ENCODE results near the gene ZBTB34.

Gene ZBTB34

GRCh38 chr9:126933334-126933980 is 73.0 kb downstream of the ZBTB34 start:
- no peaks in the 10 kb centered on the region for H3K4me1 ChIP-seq (ENCODE audit: insufficient read depth, low read length, severe bottlenecking)
- no peaks in the 10 kb centered on the region for H3K9me3 ChIP-seq (ENCODE audit: low read length)
- no peaks in the 10 kb centered on the region for H3F3A ChIP-seq (ENCODE audit: insufficient read depth, low read length)
- H3K4me2 ChIP-seq (ENCODE audit: low read length): no peak overlapping the region
- no peaks in the 10 kb centered on the region for H3K9me2 ChIP-seq (ENCODE audit: low read depth, low read length)
- H3K36me3 ChIP-seq (ENCODE audit: insufficient read depth, low read length): no peaks in the 10 kb centered on the region
- TF ChIP-seq, protein P1, sequence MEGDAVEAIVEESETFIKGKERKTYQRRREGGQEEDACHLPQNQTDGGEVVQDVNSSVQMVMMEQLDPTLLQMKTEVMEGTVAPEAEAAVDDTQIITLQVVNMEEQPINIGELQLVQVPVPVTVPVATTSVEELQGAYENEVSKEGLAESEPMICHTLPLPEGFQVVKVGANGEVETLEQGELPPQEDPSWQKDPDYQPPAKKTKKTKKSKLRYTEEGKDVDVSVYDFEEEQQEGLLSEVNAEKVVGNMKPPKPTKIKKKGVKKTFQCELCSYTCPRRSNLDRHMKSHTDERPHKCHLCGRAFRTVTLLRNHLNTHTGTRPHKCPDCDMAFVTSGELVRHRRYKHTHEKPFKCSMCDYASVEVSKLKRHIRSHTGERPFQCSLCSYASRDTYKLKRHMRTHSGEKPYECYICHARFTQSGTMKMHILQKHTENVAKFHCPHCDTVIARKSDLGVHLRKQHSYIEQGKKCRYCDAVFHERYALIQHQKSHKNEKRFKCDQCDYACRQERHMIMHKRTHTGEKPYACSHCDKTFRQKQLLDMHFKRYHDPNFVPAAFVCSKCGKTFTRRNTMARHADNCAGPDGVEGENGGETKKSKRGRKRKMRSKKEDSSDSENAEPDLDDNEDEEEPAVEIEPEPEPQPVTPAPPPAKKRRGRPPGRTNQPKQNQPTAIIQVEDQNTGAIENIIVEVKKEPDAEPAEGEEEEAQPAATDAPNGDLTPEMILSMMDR (IDR thresholded peaks at IDR 0.05; ENCODE audit: low read length): no peak
- TF ChIP-seq EZH2 (IDR thresholded peaks at IDR 0.05; ENCODE audit: borderline replicate concordance, low read length): no peak
- no peak overlapping the region for H3K4me3 ChIP-seq (ENCODE audit: low read depth, low read length, poor library complexity, severe bottlenecking)
- no peak overlapping the region for H2AFZ ChIP-seq (ENCODE audit: low read length)
- H4K20me1 ChIP-seq (ENCODE audit: insufficient read depth, low read length): no peaks in the 10 kb centered on the region
- no peak overlapping the region for H3K27ac ChIP-seq (ENCODE audit: low read depth, low read length, poor library complexity, severe bottlenecking)
- H3K9ac ChIP-seq (ENCODE audit: low read length): no peak overlapping the region
- no peaks in the 10 kb centered on the region for H3K79me2 ChIP-seq (ENCODE audit: insufficient read depth, low read length)
- no peaks in the 10 kb centered on the region for H3K27me3 ChIP-seq (ENCODE audit: insufficient read depth, low read length)

DNA sequence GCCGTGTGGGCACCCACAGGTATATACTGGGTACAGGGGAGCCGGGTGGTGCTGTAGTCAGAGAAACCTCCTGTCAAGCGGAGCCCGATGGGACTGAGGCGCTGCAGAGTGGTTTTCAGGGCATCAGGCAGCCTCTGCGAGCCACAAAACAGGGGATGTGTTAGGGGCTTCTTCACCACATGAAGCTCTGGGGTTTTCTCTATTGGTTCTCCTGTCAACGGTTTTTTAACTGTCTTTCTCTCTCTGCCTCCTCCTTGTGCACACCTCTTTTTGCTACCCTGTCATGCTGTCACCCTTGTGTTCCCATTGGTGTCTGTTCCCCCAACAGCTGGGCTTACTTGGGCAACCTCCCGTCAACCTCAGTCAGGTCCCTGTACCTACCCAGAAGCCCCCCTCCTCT is 74.0 kb downstream of the ZBTB34 start:
- Histone ChIP-seq H3K27ac (ENCODE audit: low read depth, low read length, poor library complexity, severe bottlenecking) (no peak overlapping the region), H3F3A (ENCODE audit: insufficient read depth, low read length) (no peaks in the 10 kb centered on the region), H3K4me1 (ENCODE audit: insufficient read depth, low read length, severe bottlenecking) (no peaks in the 10 kb centered on the region), H3K36me3 (ENCODE audit: insufficient read depth, low read length) (no peaks in the 10 kb centered on the region), H3K4me3 (ENCODE audit: low read depth, low read length, poor library complexity, severe bottlenecking) (no peak overlapping the region), H3K9me3 (ENCODE audit: low read length) (no peaks in the 10 kb centered on the region), H3K27me3 (ENCODE audit: insufficient read depth, low read length) (no peaks in the 10 kb centered on the region), H4K20me1 (ENCODE audit: insufficient read depth, low read length) (no peaks in the 10 kb centered on the region), H3K79me2 (ENCODE audit: insufficient read depth, low read length) (no peaks in the 10 kb centered on the region), H2AFZ (ENCODE audit: low read length) (no peak overlapping the region), H3K9ac (ENCODE audit: low read length) (no peak overlapping the region), H3K9me2 (ENCODE audit: low read depth, low read length) (no peaks in the 10 kb centered on the region), H3K4me2 (ENCODE audit: low read length) (no peak overlapping the region)
- TF ChIP-seq, protein P1 (IDR thresholded peaks at IDR 0.05; ENCODE audit: low read length): no peak
- no peak for TF ChIP-seq EZH2 (IDR thresholded peaks at IDR 0.05; ENCODE audit: borderline replicate concordance, low read length)
